ENCODE data around the gene C2orf49.

GRCh38 chr2:105307962-105308361 lies 29.4 kb upstream of the C2orf49 start:
- TF ChIP-seq POLR2A (IDR thresholded peaks at IDR 0.05): no peak
- TF ChIP-seq EP300 (IDR thresholded peaks at IDR 0.05): no peak
- TF ChIP-seq, protein P1, sequence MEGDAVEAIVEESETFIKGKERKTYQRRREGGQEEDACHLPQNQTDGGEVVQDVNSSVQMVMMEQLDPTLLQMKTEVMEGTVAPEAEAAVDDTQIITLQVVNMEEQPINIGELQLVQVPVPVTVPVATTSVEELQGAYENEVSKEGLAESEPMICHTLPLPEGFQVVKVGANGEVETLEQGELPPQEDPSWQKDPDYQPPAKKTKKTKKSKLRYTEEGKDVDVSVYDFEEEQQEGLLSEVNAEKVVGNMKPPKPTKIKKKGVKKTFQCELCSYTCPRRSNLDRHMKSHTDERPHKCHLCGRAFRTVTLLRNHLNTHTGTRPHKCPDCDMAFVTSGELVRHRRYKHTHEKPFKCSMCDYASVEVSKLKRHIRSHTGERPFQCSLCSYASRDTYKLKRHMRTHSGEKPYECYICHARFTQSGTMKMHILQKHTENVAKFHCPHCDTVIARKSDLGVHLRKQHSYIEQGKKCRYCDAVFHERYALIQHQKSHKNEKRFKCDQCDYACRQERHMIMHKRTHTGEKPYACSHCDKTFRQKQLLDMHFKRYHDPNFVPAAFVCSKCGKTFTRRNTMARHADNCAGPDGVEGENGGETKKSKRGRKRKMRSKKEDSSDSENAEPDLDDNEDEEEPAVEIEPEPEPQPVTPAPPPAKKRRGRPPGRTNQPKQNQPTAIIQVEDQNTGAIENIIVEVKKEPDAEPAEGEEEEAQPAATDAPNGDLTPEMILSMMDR (IDR thresholded peaks at IDR 0.05): no peak
